Type B pancreatic cell (in vitro differentiated cells): ENCODE results near the gene C15orf62. TPM values are rescaled to one million over a fixed set of nuclear protein-coding genes. Genes with fewer than 3 reads are reported as not detected.

Experiments
- DNase-seq: peaks from one replicate; pipeline ENCODE4 v3.0.0; 2021; ENCODE audit warnings: mixed read lengths; ENCODE audit not compliant: unreplicated experiment; ENCODE audit errors: extremely low spot score
- H3K27ac Mint-ChIP-seq: 2 replicates; pipeline ENCODE4 v1.8.0; 2021; ENCODE audit warnings: mild to moderate bottlenecking, mixed read lengths
- H3K27me3 Mint-ChIP-seq: 2 replicates; pipeline ENCODE4 v1.8.0; 2021; ENCODE audit warnings: mixed read lengths
- H3K36me3 Mint-ChIP-seq: 2 replicates; pipeline ENCODE4 v1.8.0; 2021; ENCODE audit warnings: mixed read lengths
- H3K4me1 Mint-ChIP-seq: one replicate; pipeline ENCODE4 v1.8.0; 2021; ENCODE audit warnings: mixed read lengths; ENCODE audit not compliant: unreplicated experiment
- H3K4me3 Mint-ChIP-seq: 2 replicates; pipeline ENCODE4 v1.8.0; 2021; ENCODE audit warnings: mild to moderate bottlenecking, mixed read lengths
- H3K9me3 Mint-ChIP-seq: 2 replicates; pipeline ENCODE4 v1.8.0; 2021; ENCODE audit warnings: mixed read lengths
- total RNA-seq: library from RNA; stranded (reverse); gene quantifications from 2 replicates; pipeline ENCODE4 v1.2.1, GENCODE V29; 2021; ENCODE audit warnings: low replicate concordance
- TF ChIP-seq, protein P1 (sequence below): fragments of 200-600 bp; sonication (generic); conservative IDR thresholded peaks from 2 replicates; pipeline ENCODE4 v1.5.0; 2021; ENCODE audit warnings: antibody characterized with exemption, mild to moderate bottlenecking

The C15orf62 gene
- total RNA-seq, 1 donor from 2014 or later: 1.1 TPM

DNA sequence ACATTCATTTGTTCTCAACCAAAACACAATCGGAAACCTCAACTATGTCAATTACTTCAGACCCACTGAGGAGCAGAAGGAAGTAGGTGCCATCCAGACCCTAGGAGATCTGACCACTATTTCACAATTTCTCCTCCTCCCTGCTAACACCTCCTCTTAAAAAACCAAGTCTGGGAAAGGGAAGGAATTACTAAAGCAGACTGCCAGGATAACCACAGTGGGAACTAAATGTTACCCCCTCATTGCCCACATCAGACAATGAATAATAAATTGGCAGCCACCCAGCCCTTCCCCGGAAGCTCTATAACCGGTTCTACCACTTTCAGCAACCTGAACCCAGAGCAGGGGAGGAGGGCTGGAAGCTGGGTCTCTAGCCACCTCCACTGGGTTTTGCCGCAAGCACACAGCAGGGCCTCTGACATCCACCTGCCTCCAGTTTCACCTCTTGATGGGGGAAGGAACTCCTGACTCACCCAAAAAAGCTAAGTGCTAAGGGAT, 17.6 kb downstream of the C15orf62 start:
- Mint-ChIP-seq H3K36me3 (peaks cover 4% of the 10 kb centered on the region), H3K9me3 (no peaks in the 10 kb centered on the region), H3K27me3 (no peaks in the 10 kb centered on the region), H3K4me1 (peaks cover 29% of the 10 kb centered on the region), H3K4me3 (peak overlapping the region; percentile 60), H3K27ac (peak overlapping the region; percentile 96)
- no peak for DNase-seq
- TF ChIP-seq, protein P1, sequence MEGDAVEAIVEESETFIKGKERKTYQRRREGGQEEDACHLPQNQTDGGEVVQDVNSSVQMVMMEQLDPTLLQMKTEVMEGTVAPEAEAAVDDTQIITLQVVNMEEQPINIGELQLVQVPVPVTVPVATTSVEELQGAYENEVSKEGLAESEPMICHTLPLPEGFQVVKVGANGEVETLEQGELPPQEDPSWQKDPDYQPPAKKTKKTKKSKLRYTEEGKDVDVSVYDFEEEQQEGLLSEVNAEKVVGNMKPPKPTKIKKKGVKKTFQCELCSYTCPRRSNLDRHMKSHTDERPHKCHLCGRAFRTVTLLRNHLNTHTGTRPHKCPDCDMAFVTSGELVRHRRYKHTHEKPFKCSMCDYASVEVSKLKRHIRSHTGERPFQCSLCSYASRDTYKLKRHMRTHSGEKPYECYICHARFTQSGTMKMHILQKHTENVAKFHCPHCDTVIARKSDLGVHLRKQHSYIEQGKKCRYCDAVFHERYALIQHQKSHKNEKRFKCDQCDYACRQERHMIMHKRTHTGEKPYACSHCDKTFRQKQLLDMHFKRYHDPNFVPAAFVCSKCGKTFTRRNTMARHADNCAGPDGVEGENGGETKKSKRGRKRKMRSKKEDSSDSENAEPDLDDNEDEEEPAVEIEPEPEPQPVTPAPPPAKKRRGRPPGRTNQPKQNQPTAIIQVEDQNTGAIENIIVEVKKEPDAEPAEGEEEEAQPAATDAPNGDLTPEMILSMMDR: no peak

DNA sequence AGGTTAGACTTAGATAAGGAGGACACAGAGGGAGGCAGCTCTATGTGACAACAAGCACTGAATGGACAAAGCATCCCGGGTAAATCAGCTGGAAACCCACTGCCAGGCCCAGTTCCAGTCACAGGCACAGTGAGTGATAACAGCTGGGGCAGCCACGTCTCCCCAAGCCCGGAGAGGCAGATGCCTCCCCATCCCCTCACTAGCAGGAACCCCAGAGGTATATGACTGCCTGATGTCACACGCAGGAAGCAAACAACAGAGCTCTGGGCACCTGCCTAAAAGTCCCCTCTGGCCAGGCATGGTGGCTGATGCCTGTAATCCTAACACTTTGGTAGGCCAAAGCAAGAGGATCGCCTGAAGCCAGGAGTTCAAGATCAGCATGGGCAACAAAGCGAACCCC, 18.2 kb downstream of the C15orf62 start:
- Mint-ChIP-seq H3K36me3 (peaks cover 5% of the 10 kb centered on the region), H3K9me3 (no peaks in the 10 kb centered on the region), H3K4me3 (peak overlapping the region; percentile 39), H3K27me3 (no peaks in the 10 kb centered on the region), H3K4me1 (peaks cover 29% of the 10 kb centered on the region), H3K27ac (peak overlapping the region; percentile 96)
- TF ChIP-seq, protein P1: no peak
- DNase-seq: no peak

DNA sequence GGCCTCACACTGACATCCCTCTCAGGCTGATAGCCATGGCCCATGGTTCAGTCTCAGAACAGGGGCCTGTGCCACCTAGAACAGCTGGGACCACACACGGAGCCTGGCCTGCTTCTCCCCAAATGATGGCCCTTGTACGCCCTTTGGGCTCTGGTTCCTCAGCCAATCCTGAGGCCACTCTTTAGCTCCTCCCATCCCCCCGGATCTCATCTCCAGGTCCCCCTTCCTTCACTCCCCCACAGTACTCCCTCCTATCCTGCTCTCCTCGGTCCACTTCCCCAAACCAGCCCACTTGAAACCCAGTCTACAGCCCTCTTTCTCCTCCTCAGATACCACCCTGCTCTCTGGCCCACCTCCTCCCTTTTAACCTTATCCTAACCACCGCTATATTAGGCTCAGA, 19.3 kb downstream of the C15orf62 start:
- H3K4me3 Mint-ChIP-seq: no peak overlapping the region
- peak overlapping the region; percentile 81 for H3K27ac Mint-ChIP-seq
- DNase-seq: no peak
- no peaks in the 10 kb centered on the region for H3K9me3 Mint-ChIP-seq
- TF ChIP-seq, protein P1: no peak
- H3K4me1 Mint-ChIP-seq: peaks cover 38% of the 10 kb centered on the region
- H3K27me3 Mint-ChIP-seq: no peaks in the 10 kb centered on the region
- H3K36me3 Mint-ChIP-seq: peaks cover 10% of the 10 kb centered on the region

DNA sequence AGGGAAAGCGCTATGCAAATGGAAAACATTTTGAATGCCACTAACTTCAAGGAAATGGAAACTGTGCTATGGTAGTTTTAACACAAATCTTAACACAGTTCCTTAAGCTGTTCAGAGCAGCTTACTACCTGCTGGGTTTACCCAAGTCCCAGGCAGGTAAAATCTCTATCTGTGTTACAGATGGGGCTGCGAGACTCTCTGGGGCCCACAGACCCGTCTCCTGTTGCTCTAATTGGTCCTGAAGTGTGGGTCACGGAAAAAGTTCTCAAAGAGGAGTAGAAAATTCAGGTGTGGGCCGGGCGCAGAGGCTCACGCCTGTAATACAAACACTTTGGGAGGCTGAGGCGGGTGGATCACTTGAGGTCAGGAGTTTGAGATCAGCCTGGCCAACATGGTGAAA, 20.2 kb downstream of the C15orf62 start:
- TF ChIP-seq, protein P1: no peak
- no peaks in the 10 kb centered on the region for H3K9me3 Mint-ChIP-seq
- no peak overlapping the region for H3K4me3 Mint-ChIP-seq
- peak overlapping the region; percentile 63 for H3K27ac Mint-ChIP-seq
- DNase-seq: no peak
- peaks cover 10% of the 10 kb centered on the region for H3K36me3 Mint-ChIP-seq
- H3K27me3 Mint-ChIP-seq: no peaks in the 10 kb centered on the region
- H3K4me1 Mint-ChIP-seq: peaks cover 40% of the 10 kb centered on the region

DNA sequence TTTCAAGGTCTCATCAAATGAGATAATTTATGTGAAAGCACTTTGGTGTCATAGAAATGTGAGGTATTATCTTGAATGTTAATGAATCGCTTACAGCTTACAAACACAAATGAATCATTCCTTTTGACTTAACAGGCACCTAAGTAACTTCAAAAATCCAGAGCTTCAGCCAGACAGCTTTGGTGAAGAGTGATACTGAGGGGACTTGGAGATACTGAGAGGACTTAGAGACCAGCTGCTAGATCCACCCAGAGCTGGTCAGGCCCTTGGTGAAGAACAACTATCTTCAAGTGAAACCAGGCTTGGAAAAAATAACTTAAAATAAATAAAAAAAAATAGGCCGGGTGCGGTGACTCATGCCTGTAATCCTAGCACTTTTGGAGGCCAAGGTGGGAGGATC, 20.9 kb downstream of the C15orf62 start:
- Mint-ChIP-seq H3K9me3 (no peaks in the 10 kb centered on the region), H3K27me3 (no peaks in the 10 kb centered on the region), H3K4me3 (no peak overlapping the region), H3K4me1 (peaks cover 37% of the 10 kb centered on the region), H3K27ac (no peak overlapping the region), H3K36me3 (peaks cover 10% of the 10 kb centered on the region)
- no peak for DNase-seq
- TF ChIP-seq, protein P1: no peak

DNA sequence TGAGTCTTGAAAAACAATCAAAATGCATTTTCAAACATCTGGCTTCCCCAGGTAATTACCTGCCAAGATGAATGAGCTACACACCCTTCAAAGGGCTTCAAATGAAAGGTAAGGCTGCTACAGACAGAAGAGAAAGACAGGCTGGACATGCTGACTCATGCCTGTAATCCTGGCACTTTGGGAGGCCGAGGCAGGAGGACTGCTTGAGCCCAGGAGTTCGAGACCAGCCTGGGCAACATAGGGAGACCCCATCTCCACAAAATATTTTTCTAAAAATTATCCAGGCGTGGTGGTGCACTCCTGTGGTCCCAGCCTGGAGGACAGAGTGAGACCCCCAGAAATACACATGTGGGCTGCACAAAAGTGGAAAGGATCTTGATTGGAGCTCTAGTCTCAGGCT, 22.6 kb downstream of the C15orf62 start:
- no peak for DNase-seq
- H3K36me3 Mint-ChIP-seq: peaks cover 10% of the 10 kb centered on the region
- TF ChIP-seq, protein P1: no peak
- peaks cover 33% of the 10 kb centered on the region for H3K4me1 Mint-ChIP-seq
- H3K27ac Mint-ChIP-seq: peak overlapping the region; percentile 84
- no peaks in the 10 kb centered on the region for H3K9me3 Mint-ChIP-seq
- no peaks in the 10 kb centered on the region for H3K27me3 Mint-ChIP-seq
- no peak overlapping the region for H3K4me3 Mint-ChIP-seq
